A549 (cell line): ENCODE results near the gene SMPD1. TPM values are rescaled to one million over a fixed set of nuclear protein-coding genes. Genes with fewer than 3 reads are reported as not detected.

ENCODE experiments used
- ATAC-seq, 2 experiments: fragments of 200-7000 bp in 1 of 2; fragments of >200 bp in 1 of 2; cut with Nextera tagmentation in 1 of 2; cut with Tn5 transposase in 1 of 2; 3 replicates each; pipeline versions ENCODE4 v1.8.0 to v1.9.1; 2018 to 2020; ENCODE audit warnings: mild to moderate bottlenecking in 1 of 2, moderate library complexity in 1 of 2
- CTCF ChIA-PET: fragments of 300-600 bp; sonication (Branson Sonifier 250); formaldehyde crosslinking; extraction: SDS; loops from one replicate; lab custom pipeline; 2021; ENCODE audit warnings: antibody characterized with exemption, inconsistent platforms; lab: Yijun Ruan, JAX
- POLR2A ChIA-PET: fragments of 350-600 bp; formaldehyde crosslinking; extraction: SDS; loops from one replicate; lab custom pipeline; 2021; ENCODE audit warnings: antibody characterized with exemption, inconsistent platforms; lab: Yijun Ruan, JAX
- DNase-seq, 2 experiments: peaks; one replicate each; pipeline versions ENCODE4 v3.0.0 to v3.0.0-alpha.2; 2011 to 2016; ENCODE audit warnings: low read depth in 1 of 2, low spot score in 1 of 2
- FAIRE-seq: peaks from 2 replicates; lab custom pipeline; 2011; peaks lifted over from hg19 to GRCh38; lab: Jason Lieb, UNC
- H3K27ac ChIP-seq, 2 experiments: fragments of >200 bp; sonication (Bioruptor Twin); formaldehyde crosslinking; 3 replicates each; pipeline ENCODE4 v1.5.1; 2016 to 2017
- H3K4me1 ChIP-seq: fragments of >200 bp; sonication (Bioruptor Twin); formaldehyde crosslinking; 3 replicates; pipeline ENCODE4 v1.6.1; 2016
- H3K4me2 ChIP-seq: fragments of >200 bp; sonication (Bioruptor Twin); formaldehyde crosslinking; 3 replicates; pipeline ENCODE4 v1.6.1; 2016
- H3K4me3 ChIP-seq: fragments of >200 bp; sonication (Bioruptor Twin); formaldehyde crosslinking; 3 replicates; pipeline ENCODE4 v1.5.1; 2016
- H3K9me3 ChIP-seq: fragments of >200 bp; sonication (Bioruptor Twin); formaldehyde crosslinking; 3 replicates; pipeline ENCODE4 v1.6.1; 2016
- CBX8 ChIP-seq: fragments of 200-600 bp; sonication (generic); IDR thresholded peaks from 2 replicates; pipeline ENCODE4 v1.6.1; 2016
- ESRRA ChIP-seq: fragments of 150-350 bp; IDR thresholded peaks from 2 replicates; pipeline ENCODE4 v1.6.1; 2014; ENCODE audit warnings: mild to moderate bottlenecking, low read length, borderline replicate concordance
- FOSB ChIP-seq: fragments of 250-450 bp; sonication (Bioruptor Pico); IDR thresholded peaks from 2 replicates; pipeline ENCODE4 v1.5.0; 2020; ENCODE audit warnings: mild to moderate bottlenecking, moderate library complexity
- FOSL2 ChIP-seq, 2 experiments: fragments of 450-650 bp in 1 of 2; fragments of >200 bp in 1 of 2; sonication (Bioruptor Twin) in 1 of 2; formaldehyde crosslinking; IDR thresholded peaks; 2 replicates each; pipeline versions ENCODE4 v1.5.0 to v1.6.1; 2016 to 2020; ENCODE audit warnings: mild to moderate bottlenecking in 1 of 2, moderate library complexity in 1 of 2
- HOXA7 ChIP-seq: fragments of 250-450 bp; sonication (Bioruptor Pico); IDR thresholded peaks from 2 replicates; pipeline ENCODE4 v1.5.0; 2020; ENCODE audit warnings: mild to moderate bottlenecking, moderate library complexity
- HOXB5 ChIP-seq: fragments of 250-450 bp; sonication (Bioruptor Pico); IDR thresholded peaks from 2 replicates; pipeline ENCODE4 v1.5.0; 2020; ENCODE audit warnings: mild to moderate bottlenecking, moderate library complexity
- JUN ChIP-seq, 2 experiments: fragments of >200 bp; sonication (Bioruptor Twin); formaldehyde crosslinking; IDR thresholded peaks; 2 replicates in 1 of 2; 3 replicates in 1 of 2; pipeline ENCODE4 v1.6.1; 2016 to 2017
- JUNB ChIP-seq: fragments of >200 bp; sonication (Bioruptor Twin); formaldehyde crosslinking; IDR thresholded peaks from 2 replicates; pipeline ENCODE4 v1.6.1; 2016
- KDM1A ChIP-seq: fragments of 200-600 bp; sonication (generic); IDR thresholded peaks from 2 replicates; pipeline ENCODE4 v1.6.1; 2016; ENCODE audit warnings: low read depth, mild to moderate bottlenecking
- MAZ ChIP-seq: fragments of 150-350 bp; IDR thresholded peaks from 2 replicates; pipeline ENCODE4 v1.6.1; 2014; ENCODE audit warnings: antibody characterized with exemption, low read depth, low read length, borderline replicate concordance
- POLR2AphosphoS2 ChIP-seq: conservative IDR thresholded peaks from 2 replicates; pipeline ENCODE4 v1.6.1; 2012; ENCODE audit warnings: low read length, improper control_type of control experiment, inconsistent platforms
- RAD21 ChIP-seq, 2 experiments: fragments of >200 bp in 1 of 2; sonication (Bioruptor Twin) in 1 of 2; formaldehyde crosslinking in 1 of 2; IDR thresholded peaks in 1 of 2; conservative IDR thresholded peaks in 1 of 2; 2 replicates in 1 of 2; 3 replicates in 1 of 2; pipeline ENCODE4 v1.6.1; 2012 to 2018; ENCODE audit warnings: inconsistent platforms in 1 of 2
- RCOR1 ChIP-seq: fragments of 150-350 bp; IDR thresholded peaks from 2 replicates; pipeline ENCODE4 v1.6.1; 2014; ENCODE audit warnings: antibody characterized with exemption, low read length, low read depth
- SMC3 ChIP-seq: fragments of >200 bp; sonication (Bioruptor Twin); formaldehyde crosslinking; IDR thresholded peaks from 3 replicates; pipeline ENCODE4 v1.6.1; 2018; ENCODE audit warnings: inconsistent platforms
- TP53 ChIP-seq: fragments of 250-450 bp; sonication (Bioruptor Pico); IDR thresholded peaks from 2 replicates; pipeline ENCODE4 v1.5.0; 2021; ENCODE audit warnings: mild to moderate bottlenecking, moderate library complexity
- ZSCAN20 ChIP-seq: fragments of 250-450 bp; sonication (Bioruptor Pico); IDR thresholded peaks from 2 replicates; pipeline ENCODE4 v1.8.0; 2022; ENCODE audit warnings: mild to moderate bottlenecking, moderate library complexity
- WGBS: methylation state at CpG from one replicate; pipeline ENCODE4 v1.1.6; 2017; ENCODE audit errors: missing lambda C conversion rate; 5-methylcytosine and 5-hydroxymethylcytosine counted together
- polyA plus RNA-seq, 4 experiments: library from polyadenylated mRNA; depleted of rRNA in 3 of 4; stranded (reverse); fragments of >200 nt; fragmentation: RNase III in 1 of 4; extraction: RNeasy Plus Mini Kit Qiagen cat#74134 plus additional on column Dnase treatment in 1 of 4; gene quantifications; 2 replicates in 3 of 4; 3 replicates in 1 of 4; pipeline ENCODE4 v1.2.3, GENCODE V29; 2011 to 2017
- TF ChIP-seq, protein P1 (sequence below): IDR thresholded peaks from 2 replicates; pipeline ENCODE4 v1.6.1; 2012
- TF ChIP-seq, protein P2 (sequence below): fragments of >200 bp; sonication (Bioruptor Twin); formaldehyde crosslinking; IDR thresholded peaks from 3 replicates; pipeline ENCODE4 v1.5.1; 2016
- TF ChIP-seq, protein P3 (sequence below): IDR thresholded peaks from 2 replicates; pipeline ENCODE4 v1.6.1; 2012

The SMPD1 gene
- polyA plus RNA-seq, 2 of the 4 experiments (the other 2 are of a cell fraction) = 5.1 to 6.8 TPM

DNA sequence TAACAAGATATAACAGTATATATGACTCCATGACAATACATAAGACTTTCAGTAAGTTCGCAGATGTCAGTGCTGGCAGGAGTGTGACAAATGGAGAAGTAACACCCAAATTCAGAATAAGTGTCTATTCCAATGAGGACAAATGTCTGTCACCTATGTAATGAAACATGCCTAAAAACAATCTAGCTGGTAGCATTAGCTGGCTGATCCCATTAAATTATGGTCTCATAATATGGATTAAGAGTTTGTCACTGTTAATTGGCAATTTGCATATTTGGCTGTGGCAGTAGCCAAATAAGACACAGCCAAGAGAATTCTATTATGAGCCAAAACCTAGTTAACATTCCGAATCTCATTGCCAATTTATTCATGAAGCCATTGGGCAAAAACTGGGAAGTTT is 39.8 kb upstream of the SMPD1 start (continued):
- TF ChIP-seq RCOR1 (no peak), KDM1A (no peak), HOXA7 (CRISPR knock-in tag) (no peak)

DNA sequence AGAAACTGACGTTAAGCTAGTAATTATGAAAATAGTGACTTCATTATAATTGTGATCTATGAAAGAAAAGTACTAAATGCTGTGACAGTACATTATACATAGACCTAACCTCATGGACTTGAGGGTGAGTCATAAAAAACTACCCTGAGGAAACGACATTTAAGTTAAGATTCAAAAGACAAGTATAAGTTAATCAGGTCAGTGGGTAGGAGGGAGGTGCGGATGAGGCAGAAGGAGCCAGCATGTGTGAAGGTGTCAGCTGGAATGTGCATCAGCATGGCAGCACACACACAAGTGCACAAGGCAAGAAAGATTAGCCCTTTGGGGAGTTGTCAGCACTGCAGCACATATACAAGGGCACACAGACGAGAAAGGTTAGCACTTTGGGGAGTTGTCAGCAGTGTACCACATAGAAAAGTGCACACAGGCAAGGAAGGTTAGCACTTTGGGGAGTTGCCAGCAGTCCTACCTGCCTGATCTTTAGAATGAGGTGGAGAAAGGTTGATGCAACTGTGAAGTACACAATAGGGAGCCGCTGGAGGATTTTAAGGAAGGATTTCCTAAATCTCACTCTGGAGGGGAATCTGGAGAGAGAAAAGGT is 38.4 kb upstream of the SMPD1 start:
- ChIA-PET POLR2A (no interaction called here), CTCF (interaction anchor here (0.6 to 6.0 kb wide), 12 partner anchors 11 to 467 kb away, joined by 3 to 90 read pairs (median 8); partner anchors contain the start of gene CAVIN3)
- Histone ChIP-seq H3K27ac (no peak overlapping the region), H3K4me1 (peaks cover 17% of the 10 kb centered on the region), H3K4me3 (no peak overlapping the region), H3K4me2 (no peak overlapping the region), H3K9me3 (no peaks in the 10 kb centered on the region)
- TF ChIP-seq JUN (IDR thresholded peaks at IDR 0.05) (no peak), MAZ (no peak), ESRRA (no peak), POLR2AphosphoS2 (no peak), FOSB (no peak), HOXA7 (CRISPR knock-in tag) (no peak), RAD21 (conservative IDR thresholded peaks at IDR 0.05 in 1 of 2, IDR thresholded peaks at IDR 0.05 in 1 of 2) (no peak), CBX8 (no peak), JUNB (no peak)
- TF ChIP-seq, protein P1, sequence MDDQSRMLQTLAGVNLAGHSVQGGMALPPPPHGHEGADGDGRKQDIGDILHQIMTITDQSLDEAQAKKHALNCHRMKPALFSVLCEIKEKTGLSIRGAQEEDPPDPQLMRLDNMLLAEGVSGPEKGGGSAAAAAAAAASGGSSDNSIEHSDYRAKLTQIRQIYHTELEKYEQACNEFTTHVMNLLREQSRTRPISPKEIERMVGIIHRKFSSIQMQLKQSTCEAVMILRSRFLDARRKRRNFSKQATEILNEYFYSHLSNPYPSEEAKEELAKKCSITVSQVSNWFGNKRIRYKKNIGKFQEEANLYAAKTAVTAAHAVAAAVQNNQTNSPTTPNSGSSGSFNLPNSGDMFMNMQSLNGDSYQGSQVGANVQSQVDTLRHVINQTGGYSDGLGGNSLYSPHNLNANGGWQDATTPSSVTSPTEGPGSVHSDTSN = no peak
- FAIRE-seq (no peak), DNase-seq (no peak), ATAC-seq (no peak)
- WGBS = 40% methylated on average over 5 of the region's 5 CpGs

DNA sequence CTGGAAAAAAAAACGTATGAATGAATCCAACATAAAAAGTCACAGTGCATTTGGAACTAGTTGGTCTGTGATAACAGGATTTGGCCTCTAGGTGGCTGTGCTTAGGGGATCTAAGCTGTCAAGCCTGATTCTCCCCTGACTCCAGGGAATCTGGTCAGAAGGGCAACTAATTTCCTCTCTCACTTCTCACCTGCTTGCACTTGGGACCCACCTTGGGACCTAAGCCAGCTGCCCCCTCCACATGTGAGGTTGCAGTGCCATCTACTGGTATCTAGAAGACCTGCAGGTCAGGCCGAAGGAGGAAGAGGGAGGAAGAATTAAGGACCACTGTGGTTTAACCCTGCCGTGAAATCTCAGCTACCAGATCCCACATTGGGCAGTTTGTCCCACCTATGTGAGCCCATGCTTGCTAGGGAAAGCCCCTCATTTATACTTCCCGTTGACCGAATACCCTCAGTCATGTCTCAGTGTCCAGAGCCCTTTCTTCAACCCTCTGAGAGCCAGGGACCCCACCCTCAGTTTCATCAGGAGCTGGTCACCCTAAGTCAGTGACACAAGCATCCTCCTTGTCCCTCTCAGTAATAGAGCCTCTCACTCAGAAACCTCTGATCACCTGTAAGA is 36.8 kb upstream of the SMPD1 start:
- POLR2A ChIA-PET = interaction anchor here (1.2 kb wide), 1 partner anchor 33 kb away, joined by 5 read pairs; the partner anchor contains the start of gene CAVIN3
- Histone ChIP-seq H3K27ac (0 out of 6 replicates have a peak overlapping the region, but pooled peaks of 1 of the 2 experiments have one; percentile 28), H3K4me3 (no peak overlapping the region), H3K4me2 (no peak overlapping the region), H3K9me3 (no peaks in the 10 kb centered on the region), H3K4me1 (peaks cover 22% of the 10 kb centered on the region)
- FAIRE-seq (no peak), ATAC-seq (peak; percentile 56 to 86; a peak in 5 of 6 replicates), DNase-seq (peak; percentile 46 to 79)
- WGBS = 9% methylated on average over 5 of the region's 5 CpGs
- CTCF ChIA-PET = interaction anchor here (0.6 to 6.0 kb wide), 68 partner anchors 10 to 1300 kb away, joined by 3 to 90 read pairs (median 4); partner anchors contain the start of genes CAVIN3 and CCKBR
- TF ChIP-seq RAD21 (conservative IDR thresholded peaks at IDR 0.05 in 1 of 2, IDR thresholded peaks at IDR 0.05 in 1 of 2) = peak; percentile 92 to 95
- no peak for TF ChIP-seq ZSCAN20
- TF ChIP-seq SMC3 = peak; percentile 64
- TF ChIP-seq, protein P2, sequence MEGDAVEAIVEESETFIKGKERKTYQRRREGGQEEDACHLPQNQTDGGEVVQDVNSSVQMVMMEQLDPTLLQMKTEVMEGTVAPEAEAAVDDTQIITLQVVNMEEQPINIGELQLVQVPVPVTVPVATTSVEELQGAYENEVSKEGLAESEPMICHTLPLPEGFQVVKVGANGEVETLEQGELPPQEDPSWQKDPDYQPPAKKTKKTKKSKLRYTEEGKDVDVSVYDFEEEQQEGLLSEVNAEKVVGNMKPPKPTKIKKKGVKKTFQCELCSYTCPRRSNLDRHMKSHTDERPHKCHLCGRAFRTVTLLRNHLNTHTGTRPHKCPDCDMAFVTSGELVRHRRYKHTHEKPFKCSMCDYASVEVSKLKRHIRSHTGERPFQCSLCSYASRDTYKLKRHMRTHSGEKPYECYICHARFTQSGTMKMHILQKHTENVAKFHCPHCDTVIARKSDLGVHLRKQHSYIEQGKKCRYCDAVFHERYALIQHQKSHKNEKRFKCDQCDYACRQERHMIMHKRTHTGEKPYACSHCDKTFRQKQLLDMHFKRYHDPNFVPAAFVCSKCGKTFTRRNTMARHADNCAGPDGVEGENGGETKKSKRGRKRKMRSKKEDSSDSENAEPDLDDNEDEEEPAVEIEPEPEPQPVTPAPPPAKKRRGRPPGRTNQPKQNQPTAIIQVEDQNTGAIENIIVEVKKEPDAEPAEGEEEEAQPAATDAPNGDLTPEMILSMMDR = peak; percentile 96

DNA sequence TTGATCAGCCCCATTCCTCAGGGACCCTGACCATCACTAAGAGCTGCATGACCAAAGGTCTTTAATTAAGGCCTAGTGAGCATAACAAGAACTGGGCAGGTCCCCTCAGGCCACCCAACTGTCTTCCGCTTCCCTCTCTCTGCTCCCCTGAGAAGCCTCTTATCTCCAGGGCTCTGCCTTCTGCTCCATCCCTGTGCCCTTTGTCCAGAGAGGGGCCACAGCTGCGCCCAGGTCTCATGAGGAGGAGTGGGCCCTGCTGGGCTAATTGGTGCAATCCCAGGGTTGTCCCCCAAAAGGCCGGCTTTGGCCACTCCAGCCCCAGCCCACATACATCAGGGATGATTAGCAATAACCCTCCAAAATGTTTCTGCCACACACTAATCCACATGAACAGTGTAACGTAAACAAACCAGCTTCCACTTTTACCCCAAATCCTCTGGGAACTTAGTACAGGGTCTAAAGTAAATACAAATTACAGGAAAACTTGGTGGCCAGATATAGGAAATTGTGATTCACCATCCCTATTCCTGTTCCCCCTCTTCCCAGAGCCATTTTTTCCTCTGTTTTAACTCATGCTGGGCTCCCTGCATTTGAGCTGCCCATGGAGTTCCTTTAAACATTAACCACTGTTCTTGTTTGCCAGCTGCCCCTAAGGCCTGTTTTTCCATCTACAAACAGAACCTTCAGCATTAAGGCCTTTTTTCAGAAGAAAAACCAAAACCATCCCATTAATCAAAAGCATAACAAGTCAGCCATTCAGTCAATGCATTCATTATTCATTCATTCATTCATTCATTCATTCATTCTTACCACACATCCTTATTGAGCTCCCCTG is 35.4 kb upstream of the SMPD1 start:
- 70% methylated on average over 4 of the region's 4 CpGs for WGBS
- POLR2A ChIA-PET = no interaction called here

More for the DNA sequence above, 35.4 kb upstream of the SMPD1 start:
- CTCF ChIA-PET = interaction anchor here (0.6 to 6.0 kb wide), 28 partner anchors 9 to 934 kb away, joined by 3 to 90 read pairs (median 4); partner anchors contain the start of gene CAVIN3
- no peak for DNase-seq
- H3K27ac ChIP-seq = peak overlapping the region; percentile 44 to 67; a peak in 4 of 6 replicates
- no peak for FAIRE-seq
- peak; percentile 20 to 37; a peak in 3 of 6 replicates for ATAC-seq
- TF ChIP-seq, protein P3, sequence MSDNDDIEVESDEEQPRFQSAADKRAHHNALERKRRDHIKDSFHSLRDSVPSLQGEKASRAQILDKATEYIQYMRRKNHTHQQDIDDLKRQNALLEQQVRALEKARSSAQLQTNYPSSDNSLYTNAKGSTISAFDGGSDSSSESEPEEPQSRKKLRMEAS = no peak
- no peak for TF ChIP-seq TP53 (CRISPR knock-in tag)
- TF ChIP-seq FOSL2 (IDR thresholded peaks at IDR 0.05) = no peak
- no peak for TF ChIP-seq FOSL2 (CRISPR knock-in tag; IDR thresholded peaks at IDR 0.05)
- no peak for TF ChIP-seq HOXB5
- no peak overlapping the region for H3K4me3 ChIP-seq
- peaks cover 22% of the 10 kb centered on the region for H3K4me1 ChIP-seq
- peak overlapping the region; percentile 51 for H3K4me2 ChIP-seq
- H3K9me3 ChIP-seq = no peaks in the 10 kb centered on the region
